ENCODE measurements around the gene PIK3C2G. TPM values are rescaled to one million over a fixed set of nuclear protein-coding genes. Genes with fewer than 3 reads are reported as not detected.

Gene PIK3C2G
- total RNA-seq, 1 experiment from 2014 or later = not detected

Other genes starting within 250 kb of the PIK3C2G start
- not detected in 2 replicates for gene RERGL, start 171.3 kb upstream of the PIK3C2G start, total RNA-seq (2014; rRNA removed; shearing (Covaris generic))

Data from SJSA1 (cell line).